Measurements from ENCODE around the gene PTPN1.

Gene PTPN1

DNA sequence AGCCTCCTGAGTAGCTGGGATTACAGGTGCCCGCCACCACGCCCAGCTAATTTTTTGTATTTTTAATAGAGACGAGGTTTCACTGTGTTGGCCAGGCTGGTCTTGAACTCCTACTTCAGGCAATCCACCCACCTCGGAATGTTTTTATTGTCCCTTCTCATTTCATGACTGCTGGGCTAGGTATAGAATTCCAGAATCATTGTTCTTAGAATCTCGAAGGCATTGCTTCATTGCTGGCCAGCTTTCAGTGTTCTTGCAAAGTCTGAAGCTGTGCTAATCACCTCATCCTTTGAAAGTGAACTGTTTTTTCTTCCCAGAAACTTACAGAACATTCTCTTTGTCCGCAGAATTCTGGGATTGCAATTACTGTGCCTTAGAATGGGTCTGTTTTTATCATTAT lies 49.0 kb downstream of the PTPN1 start:
- in situ Hi-C loops (cut with HindIII; ENCODE audit: low sequenced_read_pairs) = no loop called here
- TF ChIP-seq, protein P1, sequence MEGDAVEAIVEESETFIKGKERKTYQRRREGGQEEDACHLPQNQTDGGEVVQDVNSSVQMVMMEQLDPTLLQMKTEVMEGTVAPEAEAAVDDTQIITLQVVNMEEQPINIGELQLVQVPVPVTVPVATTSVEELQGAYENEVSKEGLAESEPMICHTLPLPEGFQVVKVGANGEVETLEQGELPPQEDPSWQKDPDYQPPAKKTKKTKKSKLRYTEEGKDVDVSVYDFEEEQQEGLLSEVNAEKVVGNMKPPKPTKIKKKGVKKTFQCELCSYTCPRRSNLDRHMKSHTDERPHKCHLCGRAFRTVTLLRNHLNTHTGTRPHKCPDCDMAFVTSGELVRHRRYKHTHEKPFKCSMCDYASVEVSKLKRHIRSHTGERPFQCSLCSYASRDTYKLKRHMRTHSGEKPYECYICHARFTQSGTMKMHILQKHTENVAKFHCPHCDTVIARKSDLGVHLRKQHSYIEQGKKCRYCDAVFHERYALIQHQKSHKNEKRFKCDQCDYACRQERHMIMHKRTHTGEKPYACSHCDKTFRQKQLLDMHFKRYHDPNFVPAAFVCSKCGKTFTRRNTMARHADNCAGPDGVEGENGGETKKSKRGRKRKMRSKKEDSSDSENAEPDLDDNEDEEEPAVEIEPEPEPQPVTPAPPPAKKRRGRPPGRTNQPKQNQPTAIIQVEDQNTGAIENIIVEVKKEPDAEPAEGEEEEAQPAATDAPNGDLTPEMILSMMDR (IDR thresholded peaks at IDR 0.05; ENCODE audit: low read depth, low read length, missing control alignments) = no peak
- H3K4me3 ChIP-seq (ENCODE audit: low read depth, low read length) = no peak overlapping the region
- no peak for DNase-seq (ENCODE audit: low read depth)

- H3K4me3 ChIP-seq (ENCODE audit: low read depth, low read length) = no peak overlapping the region
- no peak for DNase-seq (ENCODE audit: low read depth)
- in situ Hi-C loops (cut with HindIII; ENCODE audit: low sequenced_read_pairs) = loop anchor here (5.0 kb wide), 1 partner anchor 48 kb away; the partner anchor contains the start of gene PTPN1
- TF ChIP-seq, protein P1 (IDR thresholded peaks at IDR 0.05; ENCODE audit: low read depth, low read length, missing control alignments) = no peak
Observed at GRCh38 chr20:50559856-50560638, 49.9 kb downstream of the PTPN1 start.

- no peak overlapping the region for H3K4me3 ChIP-seq (ENCODE audit: low read depth, low read length)
- TF ChIP-seq, protein P1 (IDR thresholded peaks at IDR 0.05; ENCODE audit: low read depth, low read length, missing control alignments) = no peak
- DNase-seq (ENCODE audit: low read depth) = no peak
- in situ Hi-C loops (cut with HindIII; ENCODE audit: low sequenced_read_pairs) = loop anchor here (5.0 kb wide), 1 partner anchor 49 kb away; the partner anchor contains the start of gene PTPN1
Observed at GRCh38 chr20:50560867-50561266, 50.7 kb downstream of the PTPN1 start.

DNA sequence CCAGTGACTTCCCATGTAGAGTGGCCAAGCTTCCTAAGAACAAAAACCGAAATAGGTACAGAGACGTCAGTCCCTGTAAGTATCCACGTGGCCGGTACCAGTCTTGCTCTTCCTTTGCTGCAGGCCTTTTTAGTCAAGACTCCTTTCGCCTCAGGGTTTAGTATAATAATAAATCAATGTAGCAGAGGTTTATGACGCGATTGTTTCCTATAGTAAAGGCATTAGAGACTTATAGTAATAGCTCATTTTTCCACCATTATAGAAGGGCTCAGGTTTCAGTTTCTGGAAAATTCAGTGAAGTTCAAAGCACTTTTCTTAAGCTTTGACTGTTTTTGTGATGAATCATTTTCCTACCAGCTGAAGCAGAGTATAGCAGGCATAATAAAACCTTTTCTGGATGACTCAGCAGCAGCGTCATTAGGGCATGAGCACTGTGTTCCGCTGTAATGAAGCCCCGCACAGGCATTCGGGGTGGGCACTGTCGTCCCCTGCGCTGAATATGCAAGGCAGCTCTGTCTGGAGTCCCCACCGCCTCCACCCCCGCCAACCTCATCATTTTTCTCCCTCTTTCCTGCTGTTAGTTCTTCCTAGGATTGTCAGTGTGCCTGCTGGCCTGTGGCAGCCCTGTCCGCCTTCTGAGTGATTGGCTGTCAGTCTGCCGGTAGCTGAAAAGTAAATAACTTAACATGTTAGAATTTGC lies 51.3 kb downstream of the PTPN1 start:
- peak; percentile 94 for DNase-seq (ENCODE audit: low read depth)
- in situ Hi-C loops (cut with HindIII; ENCODE audit: low sequenced_read_pairs) = loop anchor here (5.0 kb wide), 1 partner anchor 49 kb away; the partner anchor contains the start of gene PTPN1
- no peak overlapping the region for H3K4me3 ChIP-seq (ENCODE audit: low read depth, low read length)
- TF ChIP-seq, protein P1 (IDR thresholded peaks at IDR 0.05; ENCODE audit: low read depth, low read length, missing control alignments) = no peak

- no peak for DNase-seq (ENCODE audit: low read depth)
- TF ChIP-seq, protein P1 (IDR thresholded peaks at IDR 0.05; ENCODE audit: low read depth, low read length, missing control alignments) = no peak
- H3K4me3 ChIP-seq (ENCODE audit: low read depth, low read length) = no peak overlapping the region
- in situ Hi-C loops (cut with HindIII; ENCODE audit: low sequenced_read_pairs) = loop anchor here (5.0 kb wide), 1 partner anchor 50 kb away; the partner anchor contains the start of gene PTPN1
Observed at GRCh38 chr20:50562262-50562701, 52.1 kb downstream of the PTPN1 start.

- H3K4me3 ChIP-seq (ENCODE audit: low read depth, low read length) = no peak overlapping the region
- DNase-seq (ENCODE audit: low read depth) = no peak
- in situ Hi-C loops (cut with HindIII; ENCODE audit: low sequenced_read_pairs) = loop anchor here (5.0 kb wide), 1 partner anchor 51 kb away; the partner anchor contains the start of gene PTPN1
- TF ChIP-seq, protein P1 (IDR thresholded peaks at IDR 0.05; ENCODE audit: low read depth, low read length, missing control alignments) = no peak
Observed at GRCh38 chr20:50563133-50563944, 53.2 kb downstream of the PTPN1 start.

Data from astrocyte of the cerebellum (primary cell).